HEK293 (cell line): Measurements from ENCODE around the gene MRPS31.
A peak's percentile ranks its signal among the peaks of the same experiment; 100 is the strongest.
"Not testable (repeated sequence)": the region's sequence is repeated elsewhere in the genome, so short reads cannot be mapped to it uniquely, and the experiment has no call there.

Experiments used
- CTCF ChIA-PET: fragments of 350-600 bp; formaldehyde crosslinking; extraction: SDS; loops from one replicate; lab custom pipeline; 2021; ENCODE audit warnings: antibody characterized with exemption; lab: Yijun Ruan, JAX
- POLR2A ChIA-PET: fragments of 300-600 bp; formaldehyde crosslinking; extraction: SDS; loops from one replicate; lab custom pipeline; 2020; ENCODE audit warnings: antibody characterized with exemption, inconsistent platforms; lab: Yijun Ruan, JAX
- H3K27ac ChIP-seq: fragments of 200-500 bp; sonication (Bioruptor generic); 2 replicates; pipeline ENCODE4 v1.5.1; 2014; ENCODE audit warnings: low read depth, low read length, control low read depth, inconsistent platforms; ENCODE audit errors: extremely low read depth
- H3K36me3 ChIP-seq, 2 experiments: fragments of 200-500 bp in 1 of 2; sonication (Bioruptor generic) in 1 of 2; 1 replicate in 1 of 2; 2 replicates in 1 of 2; pipeline ENCODE4 v1.5.1; 2014 to 2017; ENCODE audit warnings: inconsistent platforms in 2 of 2, low read length in 2 of 2; ENCODE audit not compliant: control insufficient read depth in 2 of 2, insufficient read depth in 1 of 2
- H3K4me1 ChIP-seq: fragments of 200-500 bp; sonication (Bioruptor generic); 2 replicates; pipeline ENCODE4 v1.5.1; 2014; ENCODE audit warnings: mild to moderate bottlenecking, low read length, inconsistent platforms; ENCODE audit not compliant: control insufficient read depth, insufficient read depth
- H3K4me3 ChIP-seq: 2 replicates; pipeline ENCODE4 v1.5.1; 2011; ENCODE audit warnings: low read depth, mild to moderate bottlenecking, control low read depth, low read length, moderate library complexity
- H3K9me3 ChIP-seq: fragments of 200-500 bp; sonication (Bioruptor generic); 2 replicates; pipeline ENCODE4 v1.5.1; 2014; ENCODE audit warnings: low read depth, low read length, inconsistent platforms; ENCODE audit not compliant: control insufficient read depth, insufficient read depth
- GLIS1 ChIP-seq: fragments of 450-650 bp; formaldehyde crosslinking; IDR thresholded peaks from 2 replicates; pipeline ENCODE4 v1.5.1; 2016; ENCODE audit warnings: missing biosample characterization, missing genetic modification characterization
- GLIS2 ChIP-seq: fragments of 450-650 bp; formaldehyde crosslinking; IDR thresholded peaks from 2 replicates; pipeline ENCODE4 v1.5.1; 2016; ENCODE audit warnings: missing biosample characterization, missing genetic modification characterization
- HIC1 ChIP-seq: fragments of 450-650 bp; formaldehyde crosslinking; IDR thresholded peaks from 2 replicates; pipeline ENCODE4 v1.5.1; 2016; ENCODE audit warnings: missing biosample characterization, missing genetic modification characterization
- OSR2 ChIP-seq: fragments of 450-650 bp; formaldehyde crosslinking; IDR thresholded peaks from 2 replicates; pipeline ENCODE4 v1.5.1; 2016; ENCODE audit warnings: missing biosample characterization, missing genetic modification characterization
- PATZ1 ChIP-seq: fragments of 450-650 bp; formaldehyde crosslinking; IDR thresholded peaks from 2 replicates; pipeline ENCODE4 v1.5.1; 2016; ENCODE audit warnings: missing biosample characterization, missing genetic modification characterization
- SCRT2 ChIP-seq: fragments of 450-650 bp; formaldehyde crosslinking; IDR thresholded peaks from 2 replicates; pipeline ENCODE4 v1.5.1; 2016; ENCODE audit warnings: missing biosample characterization, missing genetic modification characterization
- SP2 ChIP-seq: fragments of 450-650 bp; formaldehyde crosslinking; IDR thresholded peaks from 2 replicates; pipeline ENCODE4 v1.5.1; 2016; ENCODE audit warnings: missing biosample characterization, missing genetic modification characterization
- ZBTB17 ChIP-seq: fragments of 450-650 bp; formaldehyde crosslinking; IDR thresholded peaks from 2 replicates; pipeline ENCODE4 v1.5.1; 2016; ENCODE audit warnings: missing biosample characterization, missing genetic modification characterization
- ZBTB21 ChIP-seq: fragments of 450-650 bp; formaldehyde crosslinking; IDR thresholded peaks from 2 replicates; pipeline ENCODE4 v1.5.1; 2017; ENCODE audit warnings: missing biosample characterization, missing genetic modification characterization
- ZBTB7A ChIP-seq: fragments of 450-650 bp; formaldehyde crosslinking; IDR thresholded peaks from 2 replicates; pipeline ENCODE4 v1.5.1; 2016; ENCODE audit warnings: low read depth, missing biosample characterization, missing genetic modification characterization
- ZFP69B ChIP-seq: fragments of 450-650 bp; formaldehyde crosslinking; IDR thresholded peaks from 2 replicates; pipeline ENCODE4 v1.5.1; 2016; ENCODE audit warnings: missing biosample characterization, missing genetic modification characterization
- ZNF148 ChIP-seq: fragments of 450-650 bp; formaldehyde crosslinking; IDR thresholded peaks from 2 replicates; pipeline ENCODE4 v1.5.0; 2017; ENCODE audit warnings: missing biosample characterization, missing genetic modification characterization, borderline replicate concordance
- ZNF155 ChIP-seq: fragments of 450-650 bp; formaldehyde crosslinking; IDR thresholded peaks from 2 replicates; pipeline ENCODE4 v1.5.1; 2016; ENCODE audit warnings: missing biosample characterization, missing genetic modification characterization
- ZNF2 ChIP-seq: fragments of 450-650 bp; formaldehyde crosslinking; IDR thresholded peaks from 2 replicates; pipeline ENCODE4 v1.5.1; 2016; ENCODE audit warnings: missing biosample characterization, missing genetic modification characterization
- ZNF202 ChIP-seq: fragments of 450-650 bp; formaldehyde crosslinking; IDR thresholded peaks from 2 replicates; pipeline ENCODE4 v1.5.1; 2016; ENCODE audit warnings: missing biosample characterization, missing genetic modification characterization, borderline replicate concordance
- ZNF335 ChIP-seq: fragments of 450-650 bp; formaldehyde crosslinking; conservative IDR thresholded peaks from 2 replicates; pipeline ENCODE4 v1.5.1; 2016; ENCODE audit warnings: missing biosample characterization, missing genetic modification characterization
- ZNF341 ChIP-seq: fragments of 450-650 bp; formaldehyde crosslinking; IDR thresholded peaks from 2 replicates; pipeline ENCODE4; 2016; ENCODE audit warnings: low read depth, missing biosample characterization, missing genetic modification characterization
- ZNF350 ChIP-seq: fragments of 450-650 bp; formaldehyde crosslinking; IDR thresholded peaks from 2 replicates; pipeline ENCODE4 v1.5.0; 2017; ENCODE audit warnings: missing biosample characterization, mild to moderate bottlenecking, missing genetic modification characterization
- ZNF501 ChIP-seq: fragments of 450-650 bp; formaldehyde crosslinking; IDR thresholded peaks from 2 replicates; pipeline ENCODE4 v1.5.1; 2016; ENCODE audit warnings: missing biosample characterization, missing genetic modification characterization
- ZNF596 ChIP-seq: fragments of 450-650 bp; IDR thresholded peaks from 2 replicates; pipeline ENCODE4 v1.5.0; 2018; ENCODE audit warnings: missing biosample characterization, mild to moderate bottlenecking, missing genetic modification characterization, moderate library complexity
- ZNF621 ChIP-seq: fragments of 450-650 bp; formaldehyde crosslinking; IDR thresholded peaks from 2 replicates; pipeline ENCODE4 v1.5.1; 2017; ENCODE audit warnings: missing biosample characterization, missing genetic modification characterization
- ZSCAN4 ChIP-seq: fragments of 450-650 bp; formaldehyde crosslinking; IDR thresholded peaks from 2 replicates; pipeline ENCODE4 v1.5.1; 2017; ENCODE audit warnings: missing biosample characterization, missing genetic modification characterization
- ZSCAN5A ChIP-seq: fragments of 450-650 bp; formaldehyde crosslinking; IDR thresholded peaks from 2 replicates; pipeline ENCODE4 v1.5.1; 2016; ENCODE audit warnings: missing biosample characterization, missing genetic modification characterization

MRPS31 gene

GRCh38 chr13:40789275-40790153, 18.5 kb upstream of the MRPS31 start, which contains the start of gene SLC25A15 (continued):
- no peak for TF ChIP-seq ZNF148 (tag by site-specific recombination)
- no peak for TF ChIP-seq ZNF621 (tag by site-specific recombination)
- TF ChIP-seq SP2 (tag by site-specific recombination): peak; percentile 48
- TF ChIP-seq ZNF596 (tag by site-specific recombination): peak; percentile 38; the same call in 1 of the 2 replicates
- TF ChIP-seq HIC1: peak; percentile 80
- TF ChIP-seq ZNF155: no peak
- peak; percentile 21; the same call in 1 of the 2 replicates for TF ChIP-seq ZNF341 (tag by site-specific recombination)
- no peak for TF ChIP-seq ZNF350 (tag by site-specific recombination)
- TF ChIP-seq OSR2: peak; percentile 12; the same call in 1 of the 2 replicates

GRCh38 chr13:40788540-40789274, 17.7 kb upstream of the MRPS31 start:
- not testable (repeated sequence) for H3K9me3 ChIP-seq, H3K4me1 ChIP-seq, H3K36me3 ChIP-seq
- peak overlapping the region; percentile 86 for H3K27ac ChIP-seq
- ChIA-PET POLR2A (interaction anchor here (0.9 to 1.7 kb wide), 3 partner anchors 9 to 133 kb away, joined by 3 to 7 read pairs (median 3); no protein-coding TSS in a partner anchor), CTCF (interaction anchor here (1.3 to 1.7 kb wide), 2 partner anchors 11 to 26 kb away, joined by 4 to 5 read pairs; no protein-coding TSS in a partner anchor)
- TF ChIP-seq PATZ1 (tag by site-specific recombination) (peak; percentile 53; the same call in 1 of the 2 replicates), ZBTB17 (tag by site-specific recombination) (0 out of 2 replicates have a peak, but pooled peaks have one; percentile 15), ZNF202 (tag by site-specific recombination) (0 out of 2 replicates have a peak, but pooled peaks have one; percentile 7), ZSCAN5A (0 out of 2 replicates have a peak, but pooled peaks have one; percentile 57), ZNF2 (tag by site-specific recombination) (peak; percentile 31; the same call in 1 of the 2 replicates), ZNF335 (tag by site-specific recombination) (peak; percentile 43; the same call in 1 of the 2 replicates), SP2 (tag by site-specific recombination) (peak; percentile 28; the same call in 1 of the 2 replicates), GLIS1 (tag by site-specific recombination) (0 out of 2 replicates have a peak, but pooled peaks have one; percentile 5), ZFP69B (tag by site-specific recombination) (peak; percentile 17; the same call in 1 of the 2 replicates), GLIS2 (0 out of 2 replicates have a peak, but pooled peaks have one; percentile 14), ZNF501 (tag by site-specific recombination) (peak; percentile 22; the same call in 1 of the 2 replicates), ZBTB7A (tag by site-specific recombination) (0 out of 2 replicates have a peak, but pooled peaks have one; percentile 45), SCRT2 (0 out of 2 replicates have a peak, but pooled peaks have one; percentile 9), ZBTB21 (tag by site-specific recombination) (0 out of 2 replicates have a peak, but pooled peaks have one; percentile 11), ZSCAN4 (tag by site-specific recombination) (peak; percentile 52)
- H3K4me3 ChIP-seq: peak overlapping the region; percentile 56
